NK-92 (cell line): ENCODE results near the gene FXYD6.

Experiments
- DNase-seq: peaks from one replicate; lab custom pipeline; 2025; ENCODE audit not compliant: unreplicated experiment; lab: John Stamatoyannopoulos, UW

The FXYD6 gene

GRCh38 chr11:117888139-117888566 is 11.7 kb upstream of the FXYD6 start:
- DNase-seq, result no peak

- no peak for DNase-seq
These were observed 11.1 kb upstream of the FXYD6 start for GRCh38 chr11:117887431-117888138.

GRCh38 chr11:117885777-117886176 is 9.3 kb upstream of the FXYD6 start:
- no peak for DNase-seq

GRCh38 chr11:117884994-117885393 is 8.5 kb upstream of the FXYD6 start:
- DNase-seq, result no peak

- DNase-seq, result no peak
These were observed 6.6 kb upstream of the FXYD6 start for GRCh38 chr11:117883063-117883462.

GRCh38 chr11:117882311-117882905 is 6.0 kb upstream of the FXYD6 start:
- DNase-seq, result no peak

- DNase-seq, result no peak
These were observed 4.8 kb upstream of the FXYD6 start for GRCh38 chr11:117881217-117881616.

- no peak for DNase-seq
These were observed 3.3 kb upstream of the FXYD6 start for GRCh38 chr11:117879516-117880480.

- no peak for DNase-seq
These were observed 2.5 kb upstream of the FXYD6 start for GRCh38 chr11:117878939-117879475.

- DNase-seq, result no peak
These were observed 2.0 kb upstream of the FXYD6 start for GRCh38 chr11:117878314-117878938.

- no peak for DNase-seq
These were observed 794 bp upstream of the FXYD6 start for GRCh38 chr11:117877120-117877784.

GRCh38 chr11:117876059-117876340 is 458 bp downstream of the FXYD6 start:
- DNase-seq, result no peak

- no peak for DNase-seq
These were observed 938 bp downstream of the FXYD6 start for GRCh38 chr11:117875382-117876058.

- no peak for DNase-seq
These were observed 1.5 kb downstream of the FXYD6 start for GRCh38 chr11:117874910-117875381.

- no peak for DNase-seq
These were observed 2.1 kb downstream of the FXYD6 start for GRCh38 chr11:117874253-117874909.

- DNase-seq, result no peak
These were observed 2.7 kb downstream of the FXYD6 start for GRCh38 chr11:117873828-117874125.

GRCh38 chr11:117872975-117873827 is 3.3 kb downstream of the FXYD6 start:
- DNase-seq, result no peak

GRCh38 chr11:117872420-117872961 is 4.0 kb downstream of the FXYD6 start:
- no peak for DNase-seq
